ENCODE data around the gene CXCR3. TPM values are rescaled to one million over a fixed set of nuclear protein-coding genes. Genes with fewer than 3 reads are reported as not detected.

CXCR3 gene
- total RNA-seq, result not detected in 2 replicates
- long read RNA-seq, result 0 reads

DNA sequence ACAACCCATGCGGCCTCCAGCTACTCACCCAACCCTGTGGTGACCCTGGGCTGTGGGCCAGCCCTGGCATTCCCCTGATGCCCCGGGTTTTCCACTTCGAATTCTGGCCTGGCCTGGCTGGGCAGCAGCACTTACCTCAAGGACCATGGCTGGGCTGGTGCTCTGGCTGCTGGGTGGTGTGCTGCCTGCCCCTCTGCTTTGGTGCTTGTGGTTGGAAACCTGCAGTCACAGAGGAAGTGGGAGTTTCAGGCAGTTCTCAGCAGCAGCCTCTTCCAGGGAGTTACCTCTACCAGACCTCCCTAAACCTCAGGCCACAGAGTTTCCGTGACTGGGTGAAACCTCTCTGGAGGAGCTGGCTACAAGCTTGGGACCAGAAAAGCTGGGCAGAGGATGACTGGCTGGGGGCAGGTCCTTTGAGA is at the start of gene CXCR3:
CXCR3 (minus strand) TSS at position 209 of the 419 bp plus-strand sequence; CDS start at position 147, 62 bp downstream.
- H3K4me1 Mint-ChIP-seq (ENCODE audit: low read depth), result no peaks in the 10 kb centered on the region
- H3K27me3 Mint-ChIP-seq, result no peaks in the 10 kb centered on the region
- no peak within 1 kb of the TSS for H3K27ac Mint-ChIP-seq
- H3K9me3 Mint-ChIP-seq (ENCODE audit: low read depth), result peaks cover 8% of the 10 kb centered on the region
- TF ChIP-seq, protein P1, sequence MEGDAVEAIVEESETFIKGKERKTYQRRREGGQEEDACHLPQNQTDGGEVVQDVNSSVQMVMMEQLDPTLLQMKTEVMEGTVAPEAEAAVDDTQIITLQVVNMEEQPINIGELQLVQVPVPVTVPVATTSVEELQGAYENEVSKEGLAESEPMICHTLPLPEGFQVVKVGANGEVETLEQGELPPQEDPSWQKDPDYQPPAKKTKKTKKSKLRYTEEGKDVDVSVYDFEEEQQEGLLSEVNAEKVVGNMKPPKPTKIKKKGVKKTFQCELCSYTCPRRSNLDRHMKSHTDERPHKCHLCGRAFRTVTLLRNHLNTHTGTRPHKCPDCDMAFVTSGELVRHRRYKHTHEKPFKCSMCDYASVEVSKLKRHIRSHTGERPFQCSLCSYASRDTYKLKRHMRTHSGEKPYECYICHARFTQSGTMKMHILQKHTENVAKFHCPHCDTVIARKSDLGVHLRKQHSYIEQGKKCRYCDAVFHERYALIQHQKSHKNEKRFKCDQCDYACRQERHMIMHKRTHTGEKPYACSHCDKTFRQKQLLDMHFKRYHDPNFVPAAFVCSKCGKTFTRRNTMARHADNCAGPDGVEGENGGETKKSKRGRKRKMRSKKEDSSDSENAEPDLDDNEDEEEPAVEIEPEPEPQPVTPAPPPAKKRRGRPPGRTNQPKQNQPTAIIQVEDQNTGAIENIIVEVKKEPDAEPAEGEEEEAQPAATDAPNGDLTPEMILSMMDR (IDR thresholded peaks at IDR 0.05; ENCODE audit: unreplicated experiment), result no peak
- no peak within 1 kb of the TSS for H3K4me3 Mint-ChIP-seq (ENCODE audit: low read depth)
- DNase-seq (ENCODE audit: low spot score, unreplicated experiment), result no peak
- H3K36me3 Mint-ChIP-seq (ENCODE audit: insufficient read depth), result peaks cover 3% of the 10 kb centered on the region

DNA sequence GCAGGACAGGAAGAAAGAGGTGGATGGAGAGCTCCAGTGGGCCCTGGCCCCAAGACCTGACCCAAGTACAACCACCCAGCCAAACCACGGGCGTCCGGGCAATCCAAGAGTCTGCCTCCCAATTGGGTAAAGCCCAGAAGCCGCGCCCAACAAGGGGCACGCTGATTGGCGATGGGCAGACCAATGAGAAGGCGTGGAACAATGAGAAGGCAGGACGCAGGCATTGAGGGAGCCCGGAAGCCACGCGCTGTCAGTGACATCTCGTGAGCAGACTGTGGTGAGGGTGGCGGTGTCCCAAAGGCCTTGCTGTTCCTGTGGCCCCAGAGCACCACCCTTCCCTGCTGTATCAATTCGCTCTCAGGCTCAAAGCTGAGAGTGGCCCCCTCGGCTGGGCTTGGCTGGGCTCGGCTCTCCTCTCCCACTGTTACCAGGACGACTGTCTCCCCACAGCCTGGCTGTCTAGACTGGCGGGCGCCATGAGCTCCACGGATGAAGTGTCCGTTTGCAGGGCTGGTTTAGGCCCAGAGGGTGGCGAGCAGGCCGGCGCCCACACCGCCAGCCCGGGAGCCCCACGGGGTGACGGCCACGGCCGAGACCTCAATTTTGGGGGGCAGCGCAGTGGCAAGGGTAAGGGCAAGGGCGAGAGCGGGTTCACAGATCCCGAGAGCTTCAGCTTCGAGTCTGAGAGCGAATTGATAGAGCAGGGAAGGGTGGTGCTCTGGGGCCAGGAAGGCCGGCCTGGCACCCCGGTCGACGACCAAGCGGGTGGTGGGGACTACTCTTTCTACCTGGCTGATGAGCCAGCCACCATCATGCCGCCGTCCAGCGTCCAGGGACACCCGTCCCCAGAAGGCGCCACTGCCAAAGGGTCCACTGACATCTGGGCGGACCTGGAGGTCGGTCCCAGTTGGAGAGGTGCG is 49.3 kb upstream of the CXCR3 start, which contains the start of gene LOC101059915:
LOC101059915 (plus strand) TSS at position 219 of the 920 bp plus-strand sequence.
- DNase-seq (ENCODE audit: low spot score, unreplicated experiment), result no peak
- Mint-ChIP-seq H3K36me3 (ENCODE audit: insufficient read depth) (no peaks in the 10 kb centered on the region), H3K4me3 (ENCODE audit: low read depth) (no peak within 1 kb of the TSS), H3K9me3 (ENCODE audit: low read depth) (peaks cover 8% of the 10 kb centered on the region), H3K27ac (no peak within 1 kb of the TSS), H3K27me3 (no peaks in the 10 kb centered on the region), H3K4me1 (ENCODE audit: low read depth) (no peaks in the 10 kb centered on the region)
- TF ChIP-seq, protein P1 (IDR thresholded peaks at IDR 0.05; ENCODE audit: unreplicated experiment), result no peak

DNA sequence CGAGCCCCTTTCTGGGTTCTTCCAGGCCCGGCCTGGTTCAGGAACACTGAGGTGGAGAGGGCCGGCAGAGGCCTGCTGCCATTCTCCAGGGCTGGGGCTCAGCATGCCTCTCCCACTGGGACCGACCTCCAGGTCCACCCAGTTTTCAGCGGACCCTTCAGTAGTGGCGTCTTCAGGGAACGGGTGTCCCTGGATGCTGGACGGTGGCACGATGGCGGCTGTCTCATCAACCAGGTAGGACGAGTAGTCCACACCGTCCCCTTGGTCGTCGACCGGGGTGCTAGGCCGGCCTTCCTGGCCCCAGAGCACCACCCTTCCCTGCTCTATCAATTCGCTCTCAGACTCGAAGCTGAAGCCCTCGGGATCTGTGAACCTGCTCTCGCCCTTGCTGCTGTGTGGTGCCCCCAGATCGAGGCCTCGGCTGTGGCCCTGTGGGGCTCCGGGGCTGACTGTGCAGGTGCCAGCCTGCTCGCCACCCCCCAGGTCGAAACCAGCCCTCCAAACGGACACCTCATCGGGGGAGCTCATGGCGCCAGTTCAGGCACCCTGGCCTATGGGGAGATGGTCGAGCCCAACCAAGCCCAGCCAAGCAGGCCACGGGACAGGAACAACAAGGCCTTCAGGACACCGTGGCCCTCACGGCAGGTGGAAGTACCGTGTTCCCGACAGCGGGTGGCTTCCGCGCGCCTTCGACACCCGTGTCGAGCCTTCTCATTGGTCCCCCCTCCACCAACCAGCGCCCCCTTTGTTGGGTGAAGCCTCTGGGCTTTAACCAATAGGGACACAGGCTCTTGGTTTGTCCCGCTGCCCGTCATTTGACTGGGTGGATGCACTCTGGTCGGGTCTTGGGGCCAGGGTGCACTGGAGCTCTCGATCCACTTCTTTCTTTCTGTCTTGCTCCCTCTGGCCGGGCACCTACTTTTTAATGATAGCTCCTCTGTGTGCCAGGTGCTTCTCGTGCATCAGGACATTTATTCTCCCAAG is 48.2 kb upstream of the CXCR3 start:
- TF ChIP-seq, protein P1 (IDR thresholded peaks at IDR 0.05; ENCODE audit: unreplicated experiment), result no peak
- no peaks in the 10 kb centered on the region for H3K36me3 Mint-ChIP-seq (ENCODE audit: insufficient read depth)
- no peaks in the 10 kb centered on the region for H3K4me1 Mint-ChIP-seq (ENCODE audit: low read depth)
- H3K27me3 Mint-ChIP-seq, result no peaks in the 10 kb centered on the region
- no peak overlapping the region for H3K4me3 Mint-ChIP-seq (ENCODE audit: low read depth)
- DNase-seq (ENCODE audit: low spot score, unreplicated experiment), result no peak
- H3K9me3 Mint-ChIP-seq (ENCODE audit: low read depth), result peaks cover 3% of the 10 kb centered on the region
- no peak overlapping the region for H3K27ac Mint-ChIP-seq

DNA sequence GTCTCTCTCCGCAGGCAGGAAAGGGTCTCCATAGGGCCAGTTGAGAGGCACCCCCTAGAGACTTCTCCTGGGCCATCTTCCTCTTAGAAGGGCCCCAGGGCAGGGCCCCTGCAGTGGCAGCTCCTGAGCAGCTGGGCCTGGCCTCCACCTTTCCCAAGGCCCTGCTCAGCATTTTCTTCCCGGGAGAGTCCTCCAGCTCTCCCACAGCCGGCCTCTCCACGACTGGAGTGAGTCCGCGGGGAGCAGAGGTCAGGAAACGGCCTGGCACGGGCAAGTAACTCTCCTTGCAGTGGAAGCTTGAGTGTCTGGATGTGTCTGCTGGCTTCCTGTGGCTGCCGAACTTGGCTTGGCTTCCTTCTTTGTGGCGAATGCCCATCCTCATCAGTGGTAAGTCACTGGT is 47.4 kb upstream of the CXCR3 start:
- no peaks in the 10 kb centered on the region for H3K4me1 Mint-ChIP-seq (ENCODE audit: low read depth)
- H3K9me3 Mint-ChIP-seq (ENCODE audit: low read depth), result peaks cover 6% of the 10 kb centered on the region
- no peak overlapping the region for H3K4me3 Mint-ChIP-seq (ENCODE audit: low read depth)
- TF ChIP-seq, protein P1 (IDR thresholded peaks at IDR 0.05; ENCODE audit: unreplicated experiment), result no peak
- no peak for DNase-seq (ENCODE audit: low spot score, unreplicated experiment)
- H3K27ac Mint-ChIP-seq, result no peak overlapping the region
- no peaks in the 10 kb centered on the region for H3K27me3 Mint-ChIP-seq
- no peaks in the 10 kb centered on the region for H3K36me3 Mint-ChIP-seq (ENCODE audit: insufficient read depth)
